IMR-90 (cell line): ENCODE results near the gene SSR1. TPM values are rescaled to one million over a fixed set of nuclear protein-coding genes. Genes with fewer than 3 reads are reported as not detected.
"Not testable (repeated sequence)": the region's sequence is repeated elsewhere in the genome, so short reads cannot be mapped to it uniquely, and the experiment has no call there.

Source experiments
- ATAC-seq: fragments of 200-7000 bp; cut with Tn5 transposase; 2 replicates; pipeline ENCODE4 v1.9.1; 2020; ENCODE audit warnings: low read depth, mild to moderate bottlenecking, moderate library complexity
- BruUV-seq: library from RNA; stranded (reverse); fragments of 400-500 nt; replicated peaks from 2 replicates; lab custom pipeline; 2021; lab: Mats Ljungman, UMichigan
- CTCF ChIA-PET: fragments of 300-600 bp; formaldehyde crosslinking; extraction: SDS; loops from one replicate; lab custom pipeline; 2021; ENCODE audit warnings: antibody characterized with exemption; lab: Yijun Ruan, JAX
- POLR2A ChIA-PET: fragments of 300-600 bp; sonication (Branson Sonifier 250); formaldehyde crosslinking; loops from one replicate; lab custom pipeline; 2022; ENCODE audit warnings: antibody characterized with exemption; ENCODE audit not compliant: unreplicated experiment; lab: Charles Lee
- DNase-seq: peaks from one replicate; pipeline ENCODE4 v3.0.0; 2013
- H2AFZ ChIP-seq: replicated peaks from 2 replicates; pipeline ENCODE3; 2013; ENCODE audit warnings: low read length, mild to moderate bottlenecking; ENCODE audit not compliant: poor library complexity
- H2AK5ac ChIP-seq: 2 replicates; pipeline ENCODE4 v1.6.1; 2013; ENCODE audit warnings: low read depth, low read length, inconsistent platforms
- H2AK9ac ChIP-seq: replicated peaks from 2 replicates; pipeline ENCODE3; 2013; ENCODE audit warnings: mild to moderate bottlenecking, low read depth, low read length, moderate library complexity; ENCODE audit not compliant: poor library complexity
- H2BK120ac ChIP-seq: 2 replicates; pipeline ENCODE4 v1.6.1; 2013; ENCODE audit warnings: low read depth, low read length, inconsistent platforms
- H2BK15ac ChIP-seq: 3 replicates; pipeline ENCODE4 v1.6.1; 2013; ENCODE audit warnings: low read depth, low read length, inconsistent platforms
- H2BK20ac ChIP-seq: 2 replicates; pipeline ENCODE4 v1.6.1; 2013; ENCODE audit warnings: low read depth, mild to moderate bottlenecking, inconsistent platforms, low read length, moderate library complexity
- H2BK5ac ChIP-seq: 2 replicates; pipeline ENCODE4 v1.6.1; 2013; ENCODE audit warnings: mild to moderate bottlenecking, low read depth, low read length, inconsistent platforms; ENCODE audit not compliant: poor library complexity, severe bottlenecking
- H3K14ac ChIP-seq: replicated peaks from 2 replicates; pipeline ENCODE4 v1.6.1; 2013; ENCODE audit warnings: low read depth, low read length, inconsistent platforms
- H3K18ac ChIP-seq: 2 replicates; pipeline ENCODE4 v1.6.1; 2013; ENCODE audit warnings: low read depth, low read length, control low read depth
- H3K23ac ChIP-seq: 2 replicates; pipeline ENCODE4 v1.6.1; 2013; ENCODE audit warnings: low read depth, low read length, inconsistent platforms
- H3K27ac ChIP-seq: 2 replicates; pipeline ENCODE4 v1.5.1; 2013; ENCODE audit warnings: mild to moderate bottlenecking, control low read depth, low read length; ENCODE audit not compliant: insufficient read depth
- H3K27me3 ChIP-seq: 2 replicates; pipeline ENCODE4 v1.6.1; 2013; ENCODE audit warnings: low read length; ENCODE audit not compliant: control insufficient read depth, insufficient read depth
- H3K36me3 ChIP-seq: 2 replicates; pipeline ENCODE4 v1.6.1; 2013; ENCODE audit warnings: low read length, mixed read lengths; ENCODE audit not compliant: control insufficient read depth, insufficient read depth
- H3K4ac ChIP-seq: 2 replicates; pipeline ENCODE4 v1.6.1; 2013; ENCODE audit warnings: low read depth, low read length, inconsistent platforms
- H3K4me1 ChIP-seq: 2 replicates; pipeline ENCODE4 v1.6.1; 2013; ENCODE audit warnings: low read length, mixed read lengths; ENCODE audit not compliant: control insufficient read depth, insufficient read depth
- H3K4me2 ChIP-seq: 2 replicates; pipeline ENCODE4 v1.6.1; 2013; ENCODE audit warnings: low read depth, mild to moderate bottlenecking, control low read depth, low read length, moderate library complexity
- H3K4me3 ChIP-seq: 2 replicates; pipeline ENCODE4 v1.5.1; 2013; ENCODE audit warnings: low read depth, mild to moderate bottlenecking, control low read depth, low read length, moderate library complexity; ENCODE audit not compliant: insufficient read depth
- H3K56ac ChIP-seq: 2 replicates; pipeline ENCODE4 v1.6.1; 2013; ENCODE audit warnings: low read length, inconsistent platforms; ENCODE audit not compliant: insufficient read depth; ENCODE audit errors: extremely low read depth
- H3K79me1 ChIP-seq, 2 experiments: 2 replicates each; pipeline ENCODE4 v1.6.1; 2013; ENCODE audit warnings: low read length in 2 of 2, inconsistent platforms in 1 of 2, low read depth in 1 of 2
- H3K9ac ChIP-seq: 2 replicates; pipeline ENCODE4 v1.6.1; 2013; ENCODE audit warnings: low read depth, low read length, control low read depth
- H3K9me1 ChIP-seq: 2 replicates; pipeline ENCODE4 v1.6.1; 2013; ENCODE audit warnings: low read length, inconsistent platforms; ENCODE audit not compliant: insufficient read depth
- H3K9me3 ChIP-seq: 2 replicates; pipeline ENCODE4 v1.6.1; 2013; ENCODE audit warnings: low read length; ENCODE audit not compliant: control insufficient read depth, insufficient read depth
- H4K20me1 ChIP-seq: 2 replicates; pipeline ENCODE4 v1.6.1; 2013; ENCODE audit warnings: low read length, inconsistent platforms; ENCODE audit not compliant: insufficient read depth
- H4K5ac ChIP-seq: 2 replicates; pipeline ENCODE4 v1.6.1; 2013; ENCODE audit warnings: mild to moderate bottlenecking, low read depth, low read length, control low read depth
- H4K8ac ChIP-seq, 2 experiments: 2 replicates each; pipeline ENCODE4 v1.6.1; 2013; ENCODE audit warnings: low read depth in 2 of 2, low read length in 2 of 2, control low read depth in 1 of 2, inconsistent platforms in 1 of 2
- H4K91ac ChIP-seq: 2 replicates; pipeline ENCODE4 v1.6.1; 2013; ENCODE audit warnings: low read depth, low read length, inconsistent platforms; ENCODE audit not compliant: insufficient read depth
- WGBS, 2 experiments: methylation state at CpG; one replicate each; pipeline versions ENCODE4 v1.1.5 to v1.1.7; 2013; ENCODE audit warnings: missing lambda C conversion rate in 2 of 2; ENCODE audit not compliant: insufficient read length in 1 of 2; ENCODE audit errors: extremely low coverage in 2 of 2; 5-methylcytosine and 5-hydroxymethylcytosine counted together
- dilution Hi-C: fragments of 300-500 bp; cut with HindIII; formaldehyde crosslinking; loops from one replicate; pipeline ENCODE4 v1.14.3; 2018; ENCODE audit warnings: low sequenced_read_pairs; ENCODE audit not compliant: unreplicated experiment
- in situ Hi-C: fragments of 300-500 bp; cut with MboI; formaldehyde crosslinking; loops from 3 replicates; pipeline ENCODE4 v1.14.3; 2019; ENCODE audit warnings: low sequenced_read_pairs, inconsistent platforms, mixed read lengths
- intact Hi-C: fragments of 100-400 bp; cut with micrococcal nuclease; formaldehyde crosslinking; loops from 2 replicates; pipeline ENCODE4 v1.10.0; 2022
- polyA plus RNA-seq, 3 experiments: library from polyadenylated mRNA; depleted of rRNA; stranded (reverse); fragments of >200 nt; gene quantifications; 2 replicates each; pipeline ENCODE4 v1.2.3, GENCODE V29; 2012; ENCODE audit warnings: low replicate concordance in 1 of 3
- total RNA-seq: library from RNA; depleted of rRNA; stranded (reverse); fragments of >200 nt; gene quantifications from 2 replicates; pipeline ENCODE4 v1.2.3, GENCODE V29; 2012

Gene SSR1
- total and polyA plus RNA-seq, 2 of the 4 experiments (the other 2 are of a cell fraction) = 110 to 120 TPM

GRCh38 chr6:7274525-7274924 is 38.5 kb downstream of the SSR1 start:
- H2BK5ac ChIP-seq, H3K9me1 ChIP-seq, H3K36me3 ChIP-seq, H2AFZ ChIP-seq, ATAC-seq, H3K14ac ChIP-seq, H2BK20ac ChIP-seq, H4K20me1 ChIP-seq, H4K8ac ChIP-seq, H3K9me3 ChIP-seq, in situ Hi-C loops, intact Hi-C loops, H3K56ac ChIP-seq, BruUV-seq, H3K4me1 ChIP-seq, POLR2A ChIA-PET, H3K9ac ChIP-seq, H2BK15ac ChIP-seq, H3K4me2 ChIP-seq, H3K79me1 ChIP-seq, H3K4me3 ChIP-seq, H4K5ac ChIP-seq, H3K18ac ChIP-seq, dilution Hi-C loops, H3K4ac ChIP-seq, H3K27ac ChIP-seq, H2AK9ac ChIP-seq, DNase-seq, H4K91ac ChIP-seq, H2AK5ac ChIP-seq, H2BK120ac ChIP-seq, H3K27me3 ChIP-seq, CTCF ChIA-PET, H3K23ac ChIP-seq: not testable (repeated sequence)
- no CpG with 5 or more reads among the region's 8 CpGs for WGBS, 2 experiments
